OCI-LY3 (cell line): ENCODE measurements around the gene NR0B2.

Experiments
- H2AFZ ChIP-seq: fragments of 200-600, 300-600 bp; shearing (Covaris generic); 2 replicates; pipeline ENCODE4 v1.6.0; 2014; ENCODE audit warnings: antibody characterized with exemption, low read depth, low read length
- H3K27ac ChIP-seq: fragments of 200-600, 300-600 bp; sonication (generic); 2 replicates; pipeline ENCODE4 v1.5.1; 2014; ENCODE audit warnings: mild to moderate bottlenecking, low read length, moderate library complexity, mixed read lengths
- H3K27me3 ChIP-seq: fragments of 200-600, 300-600 bp; sonication (generic); 2 replicates; pipeline ENCODE4 v1.6.1; 2014; ENCODE audit warnings: low read depth, low read length, mixed read lengths
- H3K36me3 ChIP-seq: fragments of 200-600, 300-600 bp; sonication (generic); replicated peaks from 2 replicates; pipeline ENCODE3; 2014; ENCODE audit warnings: low read depth, low read length, mixed read lengths
- H3K4me1 ChIP-seq: fragments of 300-600, 200-600 bp; sonication (generic); 2 replicates; pipeline ENCODE4 v1.6.1; 2014; ENCODE audit warnings: low read length, mixed read lengths
- H3K4me2 ChIP-seq: fragments of 200-600, 300-600 bp; sonication (generic); 2 replicates; pipeline ENCODE4 v1.6.1; 2014; ENCODE audit warnings: low read length, mixed read lengths
- H3K4me3 ChIP-seq: fragments of 300-600, 200-600 bp; sonication (generic); 2 replicates; pipeline ENCODE4 v1.5.1; 2014; ENCODE audit warnings: antibody characterized with exemption, mild to moderate bottlenecking, low read length, moderate library complexity
- H3K79me2 ChIP-seq: fragments of 300-600, 200-600 bp; shearing (Covaris generic); 2 replicates; pipeline ENCODE4 v1.6.1; 2014; ENCODE audit warnings: mild to moderate bottlenecking, low read length, mixed read lengths
- H3K9ac ChIP-seq: fragments of 300-600, 200-600 bp; shearing (Covaris generic); 2 replicates; pipeline ENCODE4 v1.6.0; 2014; ENCODE audit warnings: mild to moderate bottlenecking, low read length, moderate library complexity
- H3K9me3 ChIP-seq: fragments of 200-600, 300-600 bp; shearing (Covaris generic); 2 replicates; pipeline ENCODE4 v1.6.1; 2014; ENCODE audit warnings: low read length, mixed read lengths; ENCODE audit not compliant: insufficient read depth
- H4K20me1 ChIP-seq: fragments of 200-600, 300-600 bp; sonication (generic); 2 replicates; pipeline ENCODE4 v1.6.1; 2016; ENCODE audit warnings: low read length, mixed read lengths; ENCODE audit not compliant: insufficient read depth
- CTCF ChIP-seq: fragments of 200-600, 300-600 bp; sonication (generic); IDR thresholded peaks from 2 replicates; pipeline ENCODE4 v1.5.1; 2014; ENCODE audit warnings: antibody characterized with exemption, low read length, low read depth
- EZH2phosphoT487 ChIP-seq: fragments of 200-600 bp; shearing (Covaris generic); IDR thresholded peaks from 2 replicates; pipeline ENCODE4 v1.6.1; 2018; ENCODE audit warnings: antibody characterized with exemption, mixed run types, low read depth

NR0B2 gene

GRCh38 chr1:26910343-26911160 lies 3.2 kb downstream of the NR0B2 start:
- H4K20me1 ChIP-seq: no peaks in the 10 kb centered on the region
- H3K27ac ChIP-seq: no peak overlapping the region
- no peak overlapping the region for H3K9ac ChIP-seq
- H3K36me3 ChIP-seq: no peaks in the 10 kb centered on the region
- H3K4me3 ChIP-seq: no peak overlapping the region
- no peak overlapping the region for H2AFZ ChIP-seq
- H3K4me1 ChIP-seq: no peaks in the 10 kb centered on the region
- H3K27me3 ChIP-seq: no peaks in the 10 kb centered on the region
- H3K4me2 ChIP-seq: no peak overlapping the region
- no peaks in the 10 kb centered on the region for H3K79me2 ChIP-seq
- no peaks in the 10 kb centered on the region for H3K9me3 ChIP-seq
- TF ChIP-seq EZH2phosphoT487: no peak
- TF ChIP-seq CTCF: no peak

- H3K27ac ChIP-seq: no peak overlapping the region
- no peaks in the 10 kb centered on the region for H3K27me3 ChIP-seq
- no peaks in the 10 kb centered on the region for H4K20me1 ChIP-seq
- no peak overlapping the region for H3K4me3 ChIP-seq
- no peak overlapping the region for H3K9ac ChIP-seq
- H3K4me2 ChIP-seq: no peak overlapping the region
- H3K9me3 ChIP-seq: no peaks in the 10 kb centered on the region
- H3K36me3 ChIP-seq: no peaks in the 10 kb centered on the region
- no peaks in the 10 kb centered on the region for H3K79me2 ChIP-seq
- H3K4me1 ChIP-seq: no peaks in the 10 kb centered on the region
- TF ChIP-seq CTCF (no peak), EZH2phosphoT487 (no peak)
- H2AFZ ChIP-seq: no peak overlapping the region
Measured at GRCh38 chr1:26909951-26910342, 3.8 kb downstream of the NR0B2 start.

GRCh38 chr1:26907071-26907917 lies 6.5 kb downstream of the NR0B2 start:
- Histone ChIP-seq H3K4me1 (no peaks in the 10 kb centered on the region), H3K36me3 (no peaks in the 10 kb centered on the region), H3K9ac (no peak overlapping the region), H2AFZ (no peak overlapping the region), H3K79me2 (no peaks in the 10 kb centered on the region), H3K27me3 (no peaks in the 10 kb centered on the region), H3K9me3 (no peaks in the 10 kb centered on the region), H4K20me1 (no peaks in the 10 kb centered on the region), H3K27ac (no peak overlapping the region), H3K4me2 (no peak overlapping the region), H3K4me3 (no peak overlapping the region)
- no peak for TF ChIP-seq CTCF
- no peak for TF ChIP-seq EZH2phosphoT487

- peak overlapping the region; percentile 82 for H3K9ac ChIP-seq
- no peaks in the 10 kb centered on the region for H3K27me3 ChIP-seq
- no peak for TF ChIP-seq EZH2phosphoT487
- TF ChIP-seq CTCF: no peak
- no peaks in the 10 kb centered on the region for H3K36me3 ChIP-seq
- H3K79me2 ChIP-seq: peaks cover 16% of the 10 kb centered on the region
- no peaks in the 10 kb centered on the region for H4K20me1 ChIP-seq
- peak overlapping the region; percentile 98 for H2AFZ ChIP-seq
- H3K4me1 ChIP-seq: peaks cover 12% of the 10 kb centered on the region
- H3K9me3 ChIP-seq: no peaks in the 10 kb centered on the region
- H3K27ac ChIP-seq: peak overlapping the region; percentile 44; the same call in 1 of the 2 replicates
- H3K4me2 ChIP-seq: peak overlapping the region; percentile 79
- H3K4me3 ChIP-seq: peak overlapping the region; percentile 98
Measured at GRCh38 chr1:26900815-26901511, 12.8 kb downstream of the NR0B2 start.
